Measurements from ENCODE around the gene RBM34.
"Not testable (repeated sequence)": the region's sequence is repeated elsewhere in the genome, so short reads cannot be mapped to it uniquely, and the experiment has no call there.

The RBM34 gene

DNA sequence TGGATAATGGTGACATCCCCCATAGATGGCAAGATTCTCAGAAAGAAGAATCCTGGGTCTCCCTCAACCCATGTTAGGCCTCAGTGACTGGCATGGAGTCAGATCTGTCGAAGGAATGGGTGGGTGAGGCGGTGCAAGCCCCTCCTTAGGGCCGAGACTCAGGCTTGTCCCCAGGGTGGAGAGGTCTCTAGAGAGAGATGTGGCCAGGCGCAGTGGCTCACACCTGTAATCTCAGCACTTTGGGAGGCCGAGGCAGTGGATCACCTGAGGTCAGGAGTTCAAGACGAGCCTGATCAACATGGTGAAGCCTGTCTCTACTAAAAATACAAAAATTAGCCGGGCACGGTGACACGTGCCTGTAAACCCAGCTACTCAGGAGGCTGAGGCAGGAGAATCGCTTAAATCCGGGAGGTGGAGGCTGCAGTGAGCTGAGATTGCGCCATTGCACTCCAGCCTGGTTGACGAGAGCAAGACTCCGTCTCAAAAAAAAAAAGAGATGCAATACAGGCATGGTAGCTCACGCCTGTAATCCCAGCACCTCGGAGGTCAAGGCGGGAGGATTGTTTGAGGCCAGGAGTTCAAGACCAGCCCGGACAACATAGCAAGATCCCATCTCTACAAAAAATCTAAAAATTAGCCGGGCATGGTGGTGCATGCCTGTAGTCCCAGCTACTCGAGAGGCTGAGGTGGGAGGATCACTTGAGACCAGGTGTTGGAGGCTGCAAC, 69.6 kb downstream of the RBM34 start:
- DNase-seq (ENCODE audit: low spot score): not testable (repeated sequence)

DNA sequence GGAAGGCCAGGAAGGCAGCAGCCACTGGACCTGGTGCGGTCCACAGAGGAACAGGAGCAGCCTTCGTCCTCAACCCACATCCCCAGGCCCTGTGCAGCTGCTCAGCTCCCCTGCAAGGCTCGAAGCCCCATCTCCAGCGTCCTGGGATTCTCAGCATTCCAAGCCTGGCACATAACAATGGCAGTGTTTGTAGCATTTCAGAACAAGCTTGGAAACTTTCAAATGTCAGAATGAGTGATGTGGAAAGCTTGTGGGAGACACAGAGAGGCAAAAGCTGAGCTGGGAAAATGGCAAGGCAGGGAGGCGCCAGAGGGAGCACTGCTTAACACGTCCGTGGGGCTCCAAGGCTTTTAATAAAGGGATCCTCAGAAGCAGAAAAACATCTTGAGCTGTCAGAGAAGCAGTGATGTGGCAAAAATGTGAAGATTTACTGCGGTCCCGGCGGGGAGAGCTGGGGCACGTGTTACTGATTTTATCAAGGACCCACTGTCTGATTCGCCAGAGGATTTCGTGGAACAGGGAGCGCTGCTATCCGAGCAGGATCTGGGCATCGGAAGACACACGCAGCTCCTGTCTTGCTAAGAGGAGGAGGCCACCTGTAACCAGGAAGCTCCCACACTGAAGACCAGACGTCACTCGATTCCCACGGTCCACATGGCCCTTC, 70.5 kb downstream of the RBM34 start:
- DNase-seq (ENCODE audit: low spot score): no peak

DNA sequence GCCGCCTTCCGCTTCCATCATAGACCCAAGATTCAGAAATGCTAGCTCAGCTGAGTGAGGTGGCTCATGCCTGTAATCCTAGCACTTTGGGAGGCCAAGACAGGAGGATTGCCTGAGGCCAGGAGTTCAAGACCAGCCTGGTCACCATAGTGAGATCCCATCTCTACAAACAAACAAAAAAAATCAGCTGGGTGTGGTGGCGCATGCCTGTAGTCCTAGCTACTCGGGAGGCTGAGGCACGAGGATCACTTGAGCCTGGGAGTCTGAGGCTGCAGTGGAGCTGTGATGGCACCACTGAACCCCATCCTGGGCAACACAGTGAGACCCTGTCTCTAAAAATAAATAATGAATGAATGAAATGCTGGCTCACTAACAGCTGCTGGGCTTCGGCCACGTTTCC, 72.1 kb downstream of the RBM34 start:
- no peak for DNase-seq (ENCODE audit: low spot score)

- DNase-seq (ENCODE audit: low spot score): no peak
These were observed 72.6 kb downstream of the RBM34 start for GRCh38 chr1:235088430-235088829.

GRCh38 chr1:235087906-235088305, 73.1 kb downstream of the RBM34 start:
- DNase-seq (ENCODE audit: low spot score): no peak

GRCh38 chr1:235085411-235086117, 75.5 kb downstream of the RBM34 start:
- not testable (repeated sequence) for DNase-seq (ENCODE audit: low spot score)

All from putamen (tissue), 1 donor.